Measurements from ENCODE around the gene HHATL. TPM values are rescaled to one million over a fixed set of nuclear protein-coding genes. Genes with fewer than 3 reads are reported as not detected.

HHATL gene
- total RNA-seq, 3 donors from 2014 or later (not counting 1 experiment from before 2014, with no cell fraction given) = not detected

DNA sequence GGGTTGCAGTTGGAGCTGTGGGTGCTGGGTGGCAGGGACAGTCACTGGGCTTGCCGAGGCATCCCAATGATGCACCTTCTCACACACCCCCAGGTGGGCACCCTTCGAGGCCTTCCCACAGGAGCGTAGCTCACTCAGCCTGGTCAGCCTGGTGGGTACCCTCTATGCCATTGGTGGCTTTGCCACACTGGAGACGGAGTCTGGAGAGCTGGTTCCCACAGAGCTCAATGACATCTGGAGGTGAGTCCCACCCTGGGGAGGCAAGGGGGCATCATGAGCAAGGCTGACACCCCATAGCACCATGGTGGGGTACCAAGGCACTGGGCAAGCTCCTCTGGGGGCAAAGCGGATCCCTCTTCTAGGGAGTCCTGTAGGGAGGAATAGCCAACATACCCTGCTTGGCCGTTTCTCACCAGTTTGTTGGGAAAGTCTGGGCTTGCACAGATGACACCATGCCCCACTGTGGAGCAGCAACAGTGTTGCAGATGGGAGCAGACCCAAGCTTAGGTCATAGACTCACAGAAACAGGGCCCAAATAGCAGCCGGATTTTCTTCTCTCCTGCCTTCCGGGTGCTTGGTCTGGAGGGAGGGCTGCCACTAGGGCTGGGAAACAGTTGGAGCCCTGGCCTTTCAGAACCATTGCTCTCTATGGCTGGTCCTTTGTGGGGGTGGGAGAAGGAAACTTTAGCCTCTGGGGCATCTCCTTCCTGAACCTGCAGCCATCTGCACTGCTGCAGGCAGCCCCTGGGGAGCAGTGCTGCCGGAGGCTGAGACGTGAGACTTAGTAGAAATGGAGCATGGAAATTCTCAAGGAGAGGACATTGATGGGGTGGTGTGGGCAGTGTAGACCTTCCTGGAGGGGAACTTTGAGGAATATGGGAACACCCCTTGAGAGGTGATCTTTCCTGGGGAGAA, 11.6 kb downstream of the HHATL start:
- H3K4me1 Mint-ChIP-seq = peaks cover 0 to under 1% of the 10 kb centered on the region in 2 donors
- no peak for TF ChIP-seq CTCF (IDR thresholded peaks at IDR 0.05)
- H3K4me3 Mint-ChIP-seq = no peak overlapping the region
- intact Hi-C loops (cut with micrococcal nuclease) = no loop called here
- ATAC-seq (no peak), DNase-seq (no peak)
- Histone ChIP-seq H3K27ac (ENCODE audit: low read length) (no peak overlapping the region), H3K4me1 (ENCODE audit: control insufficient read depth, insufficient read depth, low read length) (no peaks in the 10 kb centered on the region), H3K27me3 (ENCODE audit: control insufficient read depth, insufficient read depth, low read length) (no peaks in the 10 kb centered on the region), H3K4me3 (ENCODE audit: low read length) (no peak overlapping the region), H3K36me3 (ENCODE audit: control insufficient read depth, insufficient read depth, low read length) (no peaks in the 10 kb centered on the region), H3K9me3 (ENCODE audit: control insufficient read depth, insufficient read depth, low read length) (no peaks in the 10 kb centered on the region)
- 83% methylated on average over 10 of the region's 10 CpGs for WGBS (ENCODE audit: insufficient coverage)
- no peaks in the 10 kb centered on the region for H3K36me3 Mint-ChIP-seq
- no peak overlapping the region for H3K27ac Mint-ChIP-seq
- H3K27me3 Mint-ChIP-seq (ENCODE audit: low read depth in 2 of 2) = peaks cover 0 to 8% of the 10 kb centered on the region in 2 donors
- H3K9me3 Mint-ChIP-seq = no peaks in the 10 kb centered on the region

DNA sequence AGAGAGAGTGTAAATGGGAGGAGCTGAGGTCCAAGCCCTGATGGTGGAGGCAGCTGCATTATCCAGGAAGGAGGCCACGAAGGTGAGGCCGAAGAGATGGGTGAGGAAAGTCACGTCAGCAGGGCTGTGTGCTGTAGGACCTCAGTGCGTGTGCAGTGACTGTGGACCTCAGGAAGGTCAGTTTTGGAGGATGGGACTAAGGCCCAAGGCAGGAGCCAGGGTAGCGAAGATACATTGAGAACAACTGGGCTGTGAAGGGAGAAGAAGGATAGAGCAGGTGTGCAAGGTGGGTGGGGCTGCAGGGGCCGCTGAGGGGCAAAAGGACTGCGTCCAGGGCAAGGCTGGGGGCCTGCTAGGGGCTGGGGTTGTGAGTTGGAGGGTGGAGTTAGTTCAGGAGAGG, 12.4 kb downstream of the HHATL start:
- Histone ChIP-seq H3K4me3 (ENCODE audit: low read length) (no peak overlapping the region), H3K9me3 (ENCODE audit: control insufficient read depth, insufficient read depth, low read length) (no peaks in the 10 kb centered on the region), H3K36me3 (ENCODE audit: control insufficient read depth, insufficient read depth, low read length) (no peaks in the 10 kb centered on the region), H3K27ac (ENCODE audit: low read length) (no peak overlapping the region), H3K4me1 (ENCODE audit: control insufficient read depth, insufficient read depth, low read length) (no peaks in the 10 kb centered on the region), H3K27me3 (ENCODE audit: control insufficient read depth, insufficient read depth, low read length) (no peaks in the 10 kb centered on the region)
- Mint-ChIP-seq H3K9me3 (no peaks in the 10 kb centered on the region), H3K36me3 (no peaks in the 10 kb centered on the region), H3K27ac (no peak overlapping the region), H3K4me3 (no peak overlapping the region), H3K4me1 (peaks cover 0 to 5% of the 10 kb centered on the region in 2 donors), H3K27me3 (ENCODE audit: low read depth in 2 of 2) (peaks cover 0 to 8% of the 10 kb centered on the region in 2 donors)
- 79% methylated on average over 7 of the region's 7 CpGs for WGBS (ENCODE audit: insufficient coverage)
- intact Hi-C loops (cut with micrococcal nuclease) = no loop called here
- no peak for TF ChIP-seq CTCF (IDR thresholded peaks at IDR 0.05)
- no peak for DNase-seq
- no peak for ATAC-seq

GRCh38 chr3:42689421-42690014, 13.1 kb downstream of the HHATL start:
- Histone ChIP-seq H3K36me3 (ENCODE audit: control insufficient read depth, insufficient read depth, low read length) (no peaks in the 10 kb centered on the region), H3K4me3 (ENCODE audit: low read length) (no peak overlapping the region), H3K9me3 (ENCODE audit: control insufficient read depth, insufficient read depth, low read length) (no peaks in the 10 kb centered on the region), H3K4me1 (ENCODE audit: control insufficient read depth, insufficient read depth, low read length) (no peaks in the 10 kb centered on the region), H3K27me3 (ENCODE audit: control insufficient read depth, insufficient read depth, low read length) (no peaks in the 10 kb centered on the region), H3K27ac (ENCODE audit: low read length) (no peak overlapping the region)
- no peak for ATAC-seq
- peaks cover 0 to 8% of the 10 kb centered on the region in 2 donors for H3K27me3 Mint-ChIP-seq (ENCODE audit: low read depth in 2 of 2)
- H3K4me1 Mint-ChIP-seq = peaks cover 0 to 5% of the 10 kb centered on the region in 2 donors
- H3K4me3 Mint-ChIP-seq = no peak overlapping the region
- intact Hi-C loops (cut with micrococcal nuclease) = no loop called here
- DNase-seq = no peak
- no peaks in the 10 kb centered on the region for H3K9me3 Mint-ChIP-seq
- no peak for TF ChIP-seq CTCF (IDR thresholded peaks at IDR 0.05)
- H3K27ac Mint-ChIP-seq = no peak overlapping the region
- WGBS (ENCODE audit: insufficient coverage) = 81% methylated on average over 9 of the region's 9 CpGs
- H3K36me3 Mint-ChIP-seq = no peaks in the 10 kb centered on the region
